NOMO-1 (cell line): ENCODE measurements around the gene PLA2G4D.
A peak's percentile ranks its signal among the peaks of the same experiment; 100 is the strongest.

Experiments used
- DNase-seq, 2 experiments: peaks; one replicate each; lab custom pipeline; 2025; ENCODE audit not compliant: unreplicated experiment in 2 of 2; lab: John Stamatoyannopoulos, UW

Gene PLA2G4D

GRCh38 chr15:42129364-42129763, 35.0 kb upstream of the PLA2G4D start:
- DNase-seq = no peak

- no peak for DNase-seq
These were observed 34.1 kb upstream of the PLA2G4D start for GRCh38 chr15:42128476-42128875.

GRCh38 chr15:42123546-42123945, 29.2 kb upstream of the PLA2G4D start:
- DNase-seq = no peak

- DNase-seq = peak; percentile 21 to 49
These were observed 27.3 kb upstream of the PLA2G4D start for GRCh38 chr15:42121682-42122081.

GRCh38 chr15:42121021-42121420, 26.7 kb upstream of the PLA2G4D start:
- DNase-seq = peak; percentile 93 to 96

GRCh38 chr15:42120285-42120684, 25.9 kb upstream of the PLA2G4D start:
- DNase-seq = no peak

GRCh38 chr15:42119446-42119760, 25.0 kb upstream of the PLA2G4D start:
- DNase-seq = no peak

- DNase-seq = peak; percentile 91 to 94
These were observed 24.5 kb upstream of the PLA2G4D start for GRCh38 chr15:42118650-42119445.

GRCh38 chr15:42111924-42112323, 17.6 kb upstream of the PLA2G4D start:
- DNase-seq = peak; percentile 95 to 97

GRCh38 chr15:42110367-42110766, 16.0 kb upstream of the PLA2G4D start:
- no peak for DNase-seq

GRCh38 chr15:42108806-42109205, 14.4 kb upstream of the PLA2G4D start:
- DNase-seq = peak; percentile 76 to 91

- no peak for DNase-seq
These were observed 13.8 kb upstream of the PLA2G4D start for GRCh38 chr15:42108189-42108588.

GRCh38 chr15:42107473-42107872, 13.1 kb upstream of the PLA2G4D start:
- DNase-seq = no peak

- peak in 1 of 2 experiments; percentile 59 for DNase-seq
These were observed 11.9 kb upstream of the PLA2G4D start for GRCh38 chr15:42106288-42106687.

GRCh38 chr15:42104095-42104891, 9.9 kb upstream of the PLA2G4D start:
- no peak for DNase-seq

- DNase-seq = no peak
These were observed 8.4 kb upstream of the PLA2G4D start for GRCh38 chr15:42102646-42103235.

GRCh38 chr15:42101861-42102260, 7.5 kb upstream of the PLA2G4D start:
- no peak for DNase-seq

GRCh38 chr15:42100021-42100800, 5.8 kb upstream of the PLA2G4D start:
- peak; percentile 6 to 12 for DNase-seq

- no peak for DNase-seq
These were observed 2.7 kb upstream of the PLA2G4D start for GRCh38 chr15:42097018-42097417.

GRCh38 chr15:42093966-42094365, 396 bp downstream of the PLA2G4D start:
- no peak for DNase-seq
